GM12878 (cell line): ENCODE data around the gene FRMD3.

Experiments used
- ATF7 ChIP-seq: fragments of 450-650 bp; IDR thresholded peaks from 2 replicates; pipeline ENCODE4 v1.6.1; 2016; ENCODE audit warnings: low read depth, mild to moderate bottlenecking
- CHD2 ChIP-seq: IDR thresholded peaks from 2 replicates; pipeline ENCODE4 v1.6.1; 2011; ENCODE audit warnings: low read depth, low read length, improper control_type of control experiment, borderline replicate concordance
- HDAC6 ChIP-seq: fragments of 200-600 bp; sonication (generic); IDR thresholded peaks from one replicate; pipeline ENCODE4 v1.8.0; 2017; ENCODE audit warnings: antibody characterized with exemption; ENCODE audit not compliant: unreplicated experiment
- POLR2A ChIP-seq: IDR thresholded peaks from 2 replicates; pipeline ENCODE4 v1.6.1; 2011; ENCODE audit warnings: low read depth, mild to moderate bottlenecking, low read length
- RCOR1 ChIP-seq: conservative IDR thresholded peaks from 2 replicates; pipeline ENCODE4 v1.6.1; 2012; ENCODE audit warnings: low read depth, low read length, improper control_type of control experiment
- SP1 ChIP-seq: IDR thresholded peaks from one replicate; pipeline ENCODE4 v1.6.1; 2011; ENCODE audit warnings: low read depth, low read length
- SRF ChIP-seq, 2 experiments: IDR thresholded peaks; 2 replicates each; pipeline ENCODE4 v1.6.1; 2011; ENCODE audit warnings: low read depth in 2 of 2, low read length in 2 of 2, mild to moderate bottlenecking in 1 of 2, moderate library complexity in 1 of 2

GRCh38 chr9:83424831-83425230, 113.4 kb downstream of the FRMD3 start:
- TF ChIP-seq HDAC6: no peak
- no peak for TF ChIP-seq CHD2
- no peak for TF ChIP-seq RCOR1
- TF ChIP-seq SRF (IDR thresholded peaks at IDR 0.05; ENCODE audit: low read depth in 2 of 2, low read length in 2 of 2): no peak
- no peak for TF ChIP-seq POLR2A
- TF ChIP-seq ATF7: no peak
- no peak for TF ChIP-seq SP1
